MM.1S (cell line): ENCODE data around the gene NKX6-2.

Experiments used
- DNase-seq: peaks from one replicate; pipeline ENCODE4 v3.0.0-alpha.2; 2015
- H2AFZ ChIP-seq: fragments of 300-600 bp; sonication (generic); 2 replicates; pipeline ENCODE4 v1.6.0; 2016; ENCODE audit warnings: antibody characterized with exemption, low read length
- H3F3A ChIP-seq: fragments of 300-600 bp; sonication (generic); 2 replicates; pipeline ENCODE4 v1.6.1; 2016; ENCODE audit warnings: mild to moderate bottlenecking, antibody characterized with exemption, low read length, moderate library complexity, mixed read lengths; ENCODE audit not compliant: insufficient read depth
- H3K27ac ChIP-seq: fragments of 300-600 bp; sonication (generic); 2 replicates; pipeline ENCODE4 v1.5.1; 2016; ENCODE audit warnings: mild to moderate bottlenecking, low read length
- H3K27me3 ChIP-seq: fragments of 300-600 bp; sonication (generic); replicated peaks from 2 replicates; pipeline ENCODE4 v1.6.0; 2016; ENCODE audit warnings: low read length; ENCODE audit not compliant: insufficient read depth
- H3K36me3 ChIP-seq: fragments of 300-600 bp; sonication (generic); replicated peaks from 2 replicates; pipeline ENCODE4 v1.6.1; 2016; ENCODE audit warnings: mild to moderate bottlenecking, low read length, mixed read lengths; ENCODE audit not compliant: insufficient read depth
- H3K4me1 ChIP-seq: fragments of 300-600 bp; sonication (generic); 2 replicates; pipeline ENCODE4 v1.6.1; 2016; ENCODE audit warnings: low read length, mixed read lengths
- H3K4me2 ChIP-seq: fragments of 300-600 bp; sonication (generic); 2 replicates; pipeline ENCODE4 v1.6.0; 2016; ENCODE audit warnings: low read depth, low read length
- H3K4me3 ChIP-seq: fragments of 300-600 bp; sonication (generic); 2 replicates; pipeline ENCODE4 v1.5.1; 2016; ENCODE audit warnings: low read length, mixed read lengths
- H3K79me2 ChIP-seq: fragments of 300-600 bp; sonication (generic); 2 replicates; pipeline ENCODE4 v1.6.1; 2016; ENCODE audit warnings: mixed run types, low read length, mixed read lengths
- H3K9ac ChIP-seq: fragments of 300-600 bp; sonication (generic); 2 replicates; pipeline ENCODE4 v1.6.1; 2016; ENCODE audit warnings: low read length, mixed read lengths
- H3K9me2 ChIP-seq: fragments of 300-600 bp; sonication (generic); replicated peaks from 2 replicates; pipeline ENCODE4 v1.6.1; 2016; ENCODE audit warnings: mild to moderate bottlenecking, low read length, mixed read lengths; ENCODE audit not compliant: insufficient read depth
- H3K9me3 ChIP-seq: fragments of 300-600 bp; sonication (generic); replicated peaks from 2 replicates; pipeline ENCODE4 v1.6.1; 2016; ENCODE audit warnings: mild to moderate bottlenecking, low read length, mixed read lengths; ENCODE audit not compliant: insufficient read depth
- H4K20me1 ChIP-seq: fragments of 300-600 bp; sonication (generic); 2 replicates; pipeline ENCODE4 v1.6.1; 2016; ENCODE audit warnings: mild to moderate bottlenecking, low read length, moderate library complexity, mixed read lengths; ENCODE audit not compliant: insufficient read depth
- CTCF ChIP-seq: fragments of 300-600 bp; sonication (generic); IDR thresholded peaks from 2 replicates; pipeline ENCODE4 v1.5.1; 2016; ENCODE audit warnings: antibody characterized with exemption, low read length, mixed read lengths
- EZH2 ChIP-seq: fragments of 300-600 bp; sonication (generic); optimal IDR thresholded peaks from 2 replicates; pipeline ENCODE3; 2017; ENCODE audit warnings: low read depth, mild to moderate bottlenecking, antibody characterized with exemption, low read length, mixed read lengths
- EZH2phosphoT487 ChIP-seq: fragments of 300-600 bp; sonication (generic); IDR thresholded peaks from 2 replicates; pipeline ENCODE4 v1.6.1; 2018; ENCODE audit warnings: antibody characterized with exemption, low read length

The NKX6-2 gene

GRCh38 chr10:132810141-132810806 is 24.3 kb upstream of the NKX6-2 start:
- Histone ChIP-seq H3K4me3 (no peak overlapping the region), H3K4me1 (no peaks in the 10 kb centered on the region), H3K27me3 (peaks cover 18% of the 10 kb centered on the region; the same call in 1 of the 2 replicates), H3K36me3 (no peaks in the 10 kb centered on the region), H4K20me1 (no peaks in the 10 kb centered on the region), H3K9me2 (no peaks in the 10 kb centered on the region), H3K79me2 (no peaks in the 10 kb centered on the region), H3F3A (no peaks in the 10 kb centered on the region), H3K9ac (no peak overlapping the region), H3K9me3 (no peaks in the 10 kb centered on the region), H3K4me2 (no peak overlapping the region), H3K27ac (no peak overlapping the region), H2AFZ (no peak overlapping the region)
- DNase-seq = no peak
- no peak for TF ChIP-seq CTCF
- TF ChIP-seq EZH2phosphoT487 = no peak

- Histone ChIP-seq H4K20me1 (no peaks in the 10 kb centered on the region), H3K79me2 (no peaks in the 10 kb centered on the region), H3K9me3 (no peaks in the 10 kb centered on the region), H3K36me3 (no peaks in the 10 kb centered on the region), H3K4me1 (no peaks in the 10 kb centered on the region), H3K4me2 (no peak overlapping the region), H3K27ac (no peak overlapping the region), H3K27me3 (peaks cover 14% of the 10 kb centered on the region; the same call in 1 of the 2 replicates), H2AFZ (no peak overlapping the region), H3F3A (no peaks in the 10 kb centered on the region), H3K4me3 (no peak overlapping the region), H3K9me2 (no peaks in the 10 kb centered on the region), H3K9ac (no peak overlapping the region)
- TF ChIP-seq EZH2 (no peak), CTCF (no peak), EZH2phosphoT487 (no peak)
- DNase-seq = no peak
Observed at GRCh38 chr10:132809232-132810140, 23.5 kb upstream of the NKX6-2 start.

GRCh38 chr10:132808383-132809231 is 22.7 kb upstream of the NKX6-2 start:
- Histone ChIP-seq H3K79me2 (no peaks in the 10 kb centered on the region), H3K36me3 (no peaks in the 10 kb centered on the region), H3K4me3 (no peak overlapping the region), H3K9me3 (no peaks in the 10 kb centered on the region), H3K9ac (no peak overlapping the region), H4K20me1 (no peaks in the 10 kb centered on the region), H3F3A (no peaks in the 10 kb centered on the region), H3K27ac (no peak overlapping the region), H3K4me1 (no peaks in the 10 kb centered on the region), H3K9me2 (no peaks in the 10 kb centered on the region), H3K27me3 (peaks cover 15% of the 10 kb centered on the region), H2AFZ (no peak overlapping the region), H3K4me2 (no peak overlapping the region)
- no peak for DNase-seq
- TF ChIP-seq EZH2phosphoT487 (no peak), CTCF (no peak), EZH2 (no peak)
